DOHH2 (cell line): ENCODE data around the gene AUTS2.

Source experiments
- EZH2phosphoT487 ChIP-seq: fragments of 200-600 bp; sonication (generic); IDR thresholded peaks from 2 replicates; pipeline ENCODE4 v1.6.1; 2017; ENCODE audit warnings: borderline replicate concordance, mild to moderate bottlenecking, antibody characterized with exemption, low read length, moderate library complexity, mixed read lengths
- TF ChIP-seq, protein P1 (sequence below): fragments of 200-600 bp; sonication (generic); IDR thresholded peaks from one replicate; pipeline ENCODE4 v1.5.1; 2014; ENCODE audit warnings: antibody characterized with exemption, mild to moderate bottlenecking, low read depth, low read length; ENCODE audit not compliant: poor library complexity, severe bottlenecking

GRCh38 chr7:70484255-70484654 lies 886.0 kb downstream of the AUTS2 start:
- TF ChIP-seq, protein P1, sequence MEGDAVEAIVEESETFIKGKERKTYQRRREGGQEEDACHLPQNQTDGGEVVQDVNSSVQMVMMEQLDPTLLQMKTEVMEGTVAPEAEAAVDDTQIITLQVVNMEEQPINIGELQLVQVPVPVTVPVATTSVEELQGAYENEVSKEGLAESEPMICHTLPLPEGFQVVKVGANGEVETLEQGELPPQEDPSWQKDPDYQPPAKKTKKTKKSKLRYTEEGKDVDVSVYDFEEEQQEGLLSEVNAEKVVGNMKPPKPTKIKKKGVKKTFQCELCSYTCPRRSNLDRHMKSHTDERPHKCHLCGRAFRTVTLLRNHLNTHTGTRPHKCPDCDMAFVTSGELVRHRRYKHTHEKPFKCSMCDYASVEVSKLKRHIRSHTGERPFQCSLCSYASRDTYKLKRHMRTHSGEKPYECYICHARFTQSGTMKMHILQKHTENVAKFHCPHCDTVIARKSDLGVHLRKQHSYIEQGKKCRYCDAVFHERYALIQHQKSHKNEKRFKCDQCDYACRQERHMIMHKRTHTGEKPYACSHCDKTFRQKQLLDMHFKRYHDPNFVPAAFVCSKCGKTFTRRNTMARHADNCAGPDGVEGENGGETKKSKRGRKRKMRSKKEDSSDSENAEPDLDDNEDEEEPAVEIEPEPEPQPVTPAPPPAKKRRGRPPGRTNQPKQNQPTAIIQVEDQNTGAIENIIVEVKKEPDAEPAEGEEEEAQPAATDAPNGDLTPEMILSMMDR: no peak
- TF ChIP-seq EZH2phosphoT487: no peak
